Fibroblast of pulmonary artery (primary cell): ENCODE data around the gene GPR55.

Experiments used
- DNase-seq: peaks from one replicate; pipeline ENCODE4 v3.0.0-alpha.2; 2010; ENCODE audit warnings: low read depth
- H3K4me3 ChIP-seq: replicated peaks from 2 replicates; pipeline ENCODE4 v1.5.1; 2011; ENCODE audit warnings: low read depth, mild to moderate bottlenecking, control low read depth, low read length, moderate library complexity
- TF ChIP-seq, protein P1 (sequence below): IDR thresholded peaks from 2 replicates; pipeline ENCODE4 v1.5.1; 2011; ENCODE audit warnings: mild to moderate bottlenecking, control low read depth, low read length, inconsistent platforms; ENCODE audit errors: missing control alignments

The GPR55 gene

DNA sequence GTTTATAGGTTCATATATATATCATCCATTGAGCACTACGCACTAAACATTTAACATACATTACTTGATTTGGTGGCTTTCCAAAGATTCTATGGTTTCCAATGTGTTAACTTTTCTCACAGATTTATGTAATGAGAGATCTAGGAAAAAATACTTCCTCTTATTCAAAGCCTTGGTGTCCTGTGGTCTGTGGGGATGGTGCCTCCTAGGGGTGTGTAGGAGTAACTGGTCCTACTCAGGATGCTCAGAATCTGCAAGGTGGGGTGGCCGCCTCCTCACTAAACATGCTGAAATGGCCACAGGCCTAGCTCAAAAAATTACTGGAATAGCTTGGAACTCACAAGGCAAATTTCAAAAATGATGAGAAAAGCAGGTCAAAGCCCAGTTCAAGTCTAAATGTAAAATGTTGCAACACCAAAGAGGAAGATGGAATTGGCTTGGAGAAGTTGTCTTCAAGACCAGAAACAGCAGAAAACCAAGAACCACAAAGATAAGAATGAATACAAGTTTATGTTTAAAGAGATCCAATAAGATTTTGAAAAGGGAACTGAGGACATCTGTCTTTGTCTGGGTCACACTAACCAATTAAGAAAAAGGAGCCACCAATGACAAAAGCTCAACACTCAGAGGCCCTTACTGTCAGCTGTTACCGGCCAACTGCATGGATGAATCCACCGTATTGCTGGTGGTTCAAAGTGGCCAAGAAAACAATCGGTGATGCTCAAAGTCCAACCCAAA lies 11.5 kb downstream of the GPR55 start:
- peak; percentile 33 for DNase-seq
- TF ChIP-seq, protein P1, sequence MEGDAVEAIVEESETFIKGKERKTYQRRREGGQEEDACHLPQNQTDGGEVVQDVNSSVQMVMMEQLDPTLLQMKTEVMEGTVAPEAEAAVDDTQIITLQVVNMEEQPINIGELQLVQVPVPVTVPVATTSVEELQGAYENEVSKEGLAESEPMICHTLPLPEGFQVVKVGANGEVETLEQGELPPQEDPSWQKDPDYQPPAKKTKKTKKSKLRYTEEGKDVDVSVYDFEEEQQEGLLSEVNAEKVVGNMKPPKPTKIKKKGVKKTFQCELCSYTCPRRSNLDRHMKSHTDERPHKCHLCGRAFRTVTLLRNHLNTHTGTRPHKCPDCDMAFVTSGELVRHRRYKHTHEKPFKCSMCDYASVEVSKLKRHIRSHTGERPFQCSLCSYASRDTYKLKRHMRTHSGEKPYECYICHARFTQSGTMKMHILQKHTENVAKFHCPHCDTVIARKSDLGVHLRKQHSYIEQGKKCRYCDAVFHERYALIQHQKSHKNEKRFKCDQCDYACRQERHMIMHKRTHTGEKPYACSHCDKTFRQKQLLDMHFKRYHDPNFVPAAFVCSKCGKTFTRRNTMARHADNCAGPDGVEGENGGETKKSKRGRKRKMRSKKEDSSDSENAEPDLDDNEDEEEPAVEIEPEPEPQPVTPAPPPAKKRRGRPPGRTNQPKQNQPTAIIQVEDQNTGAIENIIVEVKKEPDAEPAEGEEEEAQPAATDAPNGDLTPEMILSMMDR, result peak; percentile 47
- no peak overlapping the region for H3K4me3 ChIP-seq

DNA sequence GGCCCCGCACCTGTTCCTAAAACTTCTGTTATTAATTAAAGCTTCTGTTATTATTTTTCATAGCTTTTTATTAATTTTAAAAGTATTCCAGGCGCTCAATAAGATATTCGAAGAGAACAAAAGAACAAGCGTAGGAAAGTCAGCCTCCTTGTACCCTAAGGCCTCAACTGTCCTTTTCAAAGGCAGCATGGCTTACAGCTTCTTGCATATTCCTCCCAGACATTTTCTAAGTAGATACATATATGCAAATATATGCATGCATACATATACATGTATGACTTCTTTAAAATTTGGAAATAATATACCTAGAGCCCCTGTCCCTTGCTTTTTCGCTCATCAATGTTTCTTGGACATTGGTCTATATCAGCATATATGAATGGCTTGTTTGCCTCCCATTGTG lies 12.3 kb downstream of the GPR55 start:
- no peak for DNase-seq
- H3K4me3 ChIP-seq, result no peak overlapping the region
- TF ChIP-seq, protein P1, result no peak

DNA sequence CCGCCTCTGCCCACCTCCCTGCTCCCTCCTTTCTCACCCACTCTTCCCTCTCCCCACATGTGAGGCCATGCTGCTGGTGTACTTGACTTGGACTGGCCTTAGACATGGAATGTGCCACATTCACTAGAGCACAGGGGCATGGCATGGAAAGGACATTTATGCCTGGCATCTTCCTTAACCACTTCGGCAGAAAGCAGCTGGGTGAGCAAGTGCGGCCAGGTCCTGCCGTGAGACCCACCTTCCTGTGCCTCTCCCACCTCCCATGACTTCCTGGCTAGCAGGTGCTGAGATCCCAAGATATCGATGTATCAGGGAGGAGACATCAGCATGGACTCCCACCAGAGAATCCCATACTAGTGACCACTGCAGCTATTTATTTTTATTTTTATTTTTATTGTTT lies 13.0 kb downstream of the GPR55 start:
- no peak for DNase-seq
- no peak overlapping the region for H3K4me3 ChIP-seq
- TF ChIP-seq, protein P1, result no peak

DNA sequence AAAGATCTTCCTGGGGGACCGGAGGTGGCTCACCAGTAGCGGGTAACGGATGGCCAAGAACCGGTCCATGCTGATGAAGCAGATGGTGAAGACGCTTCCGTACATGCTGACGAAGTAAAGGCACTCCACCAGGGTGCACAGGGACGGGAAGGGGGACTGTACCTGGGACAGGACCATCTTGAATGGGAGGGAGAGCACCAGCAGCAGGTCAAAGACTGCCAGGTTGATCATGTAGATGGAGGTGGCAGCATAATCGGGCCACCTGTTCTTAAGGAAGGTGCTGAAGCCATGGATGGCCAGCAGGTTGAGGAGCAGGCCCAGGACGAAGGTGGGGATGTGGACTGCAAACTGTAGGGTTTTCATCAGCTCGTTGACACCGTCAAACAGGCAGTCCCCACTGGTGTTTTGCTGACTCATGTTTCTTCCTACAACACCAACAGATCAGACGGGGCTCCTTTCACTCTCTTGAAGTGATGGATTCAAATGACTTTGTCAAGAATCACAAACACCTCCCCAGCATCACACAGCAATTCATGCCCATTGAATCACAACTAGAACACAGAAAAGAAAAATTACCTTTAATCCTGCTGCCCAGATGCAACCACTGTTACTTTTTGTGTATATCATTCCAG lies 14.4 kb downstream of the GPR55 start:
- DNase-seq, result no peak
- TF ChIP-seq, protein P1, result no peak
- H3K4me3 ChIP-seq, result no peak overlapping the region

DNA sequence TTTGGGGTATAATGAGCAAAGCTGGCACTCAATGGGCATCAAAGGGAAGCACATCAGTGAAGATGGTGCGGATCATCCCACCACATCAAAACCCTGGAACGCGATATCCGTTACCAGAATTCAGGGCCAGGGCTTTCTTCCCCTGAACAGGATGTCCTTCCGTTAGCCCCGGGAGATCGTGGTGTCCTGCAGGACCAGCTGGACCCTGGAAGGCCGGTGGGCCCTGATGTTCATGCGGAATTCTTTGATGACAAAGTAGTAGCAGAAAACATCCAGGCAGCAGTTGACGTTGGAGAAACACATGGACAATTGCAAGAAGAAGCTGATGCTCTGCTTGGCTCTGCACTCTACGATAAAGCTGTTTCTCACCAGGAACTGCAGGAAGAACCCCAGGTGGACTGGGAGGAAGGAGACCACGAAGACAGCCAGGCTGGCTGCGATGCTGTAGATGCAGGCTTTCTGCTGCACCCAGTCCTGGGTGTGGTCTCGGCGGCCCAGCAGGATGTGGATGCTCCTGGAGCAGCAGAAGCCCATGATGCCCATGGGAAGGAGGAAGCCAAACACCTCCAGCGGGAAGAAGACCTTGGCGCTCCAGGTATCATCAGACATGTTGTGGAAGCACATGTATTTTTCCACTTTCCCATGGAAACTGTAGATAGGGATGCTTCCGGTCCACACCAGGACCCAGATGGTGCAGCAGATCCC lies 15.0 kb downstream of the GPR55 start:
- TF ChIP-seq, protein P1, result no peak

DNA sequence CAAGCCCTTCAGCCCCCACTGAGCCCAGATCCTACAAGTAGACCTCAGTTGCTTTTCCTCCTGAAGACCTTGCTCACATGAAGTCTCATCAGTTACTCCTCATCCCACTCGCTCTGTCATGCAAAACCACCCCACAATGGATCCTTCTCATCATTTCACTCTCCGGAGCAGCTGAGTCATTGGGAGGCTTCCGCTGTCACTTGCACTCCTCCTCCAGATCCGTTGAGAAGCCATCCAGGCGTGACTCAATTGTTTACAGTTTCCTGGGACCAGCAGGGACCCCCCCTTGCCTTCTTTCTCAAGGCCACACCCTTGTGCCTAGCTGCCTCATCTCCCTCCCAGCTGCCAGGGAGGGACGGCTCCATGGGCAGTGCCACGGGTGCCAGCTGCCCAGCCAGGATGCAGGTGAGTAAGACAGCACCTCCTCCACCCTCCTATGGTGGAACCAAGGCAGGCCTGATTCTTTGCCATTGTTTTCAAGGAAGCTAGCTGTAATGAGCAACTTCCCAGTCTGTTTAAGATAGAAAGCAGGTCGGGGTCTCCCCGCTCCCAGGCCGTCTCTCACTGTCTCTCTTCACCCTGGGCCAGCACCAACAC lies 16.3 kb downstream of the GPR55 start:
- peak; percentile 85 for DNase-seq
- H3K4me3 ChIP-seq, result no peak overlapping the region
- TF ChIP-seq, protein P1, result no peak

More for the DNA sequence above, 15.0 kb downstream of the GPR55 start:
- no peak for DNase-seq
- no peak overlapping the region for H3K4me3 ChIP-seq
